Skin of body (tissue), 2 donors: Measurements from ENCODE around the gene SERINC3. TPM values are rescaled to one million over a fixed set of nuclear protein-coding genes. Genes with fewer than 3 reads are reported as not detected.

Experiments
- DNase-seq: peaks from one replicate; lab custom pipeline; 2025; lab: John Stamatoyannopoulos, UW
- total RNA-seq: library from RNA; depleted of rRNA; stranded (reverse); fragments of >200 nt; gene quantifications from one replicate; pipeline ENCODE4 v1.2.3, GENCODE V29; 2014

Gene SERINC3
- total RNA-seq, 1 donor from 2014 or later, result 45.7 TPM

GRCh38 chr20:44467289-44467883, 54.5 kb downstream of the SERINC3 start:
- DNase-seq, result no peak

- no peak for DNase-seq
Observed at GRCh38 chr20:44465001-44465560, 56.8 kb downstream of the SERINC3 start.

GRCh38 chr20:44464514-44464913, 57.4 kb downstream of the SERINC3 start:
- no peak for DNase-seq

- DNase-seq, result no peak
Observed at GRCh38 chr20:44463466-44463865, 58.4 kb downstream of the SERINC3 start.

GRCh38 chr20:44461803-44462174, 60.1 kb downstream of the SERINC3 start:
- no peak for DNase-seq

GRCh38 chr20:44461142-44461802, 60.6 kb downstream of the SERINC3 start:
- no peak for DNase-seq

- DNase-seq, result no peak
Observed at GRCh38 chr20:44460795-44461141, 61.1 kb downstream of the SERINC3 start.

GRCh38 chr20:44459271-44459670, 62.6 kb downstream of the SERINC3 start:
- no peak for DNase-seq

GRCh38 chr20:44457016-44457415, 64.9 kb downstream of the SERINC3 start:
- DNase-seq, result no peak

GRCh38 chr20:44456611-44457010, 65.3 kb downstream of the SERINC3 start:
- DNase-seq, result no peak

GRCh38 chr20:44455126-44455525, 66.7 kb downstream of the SERINC3 start:
- no peak for DNase-seq

GRCh38 chr20:44454306-44454963, 67.4 kb downstream of the SERINC3 start:
- DNase-seq, result no peak

- no peak for DNase-seq
Observed at GRCh38 chr20:44450903-44451450, 70.9 kb downstream of the SERINC3 start.

- DNase-seq, result no peak
Observed at GRCh38 chr20:44450281-44450889, 71.5 kb downstream of the SERINC3 start.

GRCh38 chr20:44449864-44450263, 72.0 kb downstream of the SERINC3 start:
- no peak for DNase-seq

- DNase-seq, result no peak
Observed at GRCh38 chr20:44448753-44449546, 72.9 kb downstream of the SERINC3 start.

- DNase-seq, result no peak
Observed at GRCh38 chr20:44447827-44448419, 73.9 kb downstream of the SERINC3 start.
